Duodenal mucosa (tissue), 2 donors: ENCODE measurements around the gene NSUN4.
"Not testable (repeated sequence)": the region's sequence is repeated elsewhere in the genome, so short reads cannot be mapped to it uniquely, and the experiment has no call there.

Experiments
- H3K27ac ChIP-seq: one replicate; pipeline ENCODE4 v1.7.0; 2013; ENCODE audit warnings: low read depth, low read length
- H3K27me3 ChIP-seq, 2 donors: one replicate each; pipeline ENCODE4 v1.7.0; 2013; ENCODE audit warnings: low read length in 2 of 2, control low read depth in 1 of 2; ENCODE audit not compliant: insufficient read depth in 2 of 2, control insufficient read depth in 1 of 2
- H3K36me3 ChIP-seq, 2 donors: one replicate each; pipeline ENCODE4 v1.7.0; 2013; ENCODE audit warnings: low read length in 2 of 2, control low read depth in 1 of 2; ENCODE audit not compliant: insufficient read depth in 2 of 2, control insufficient read depth in 1 of 2
- H3K4me1 ChIP-seq, 2 donors: one replicate each; pipeline ENCODE4 v1.7.0; 2013; ENCODE audit warnings: low read length in 2 of 2, control low read depth in 1 of 2; ENCODE audit not compliant: insufficient read depth in 2 of 2, control insufficient read depth in 1 of 2
- H3K4me3 ChIP-seq, 2 donors: one replicate each; pipeline ENCODE4 v1.7.0; 2013; ENCODE audit warnings: low read length in 2 of 2, low read depth in 1 of 2
- H3K9ac ChIP-seq, 2 donors: one replicate each; pipeline ENCODE4 v1.7.0; 2013; ENCODE audit warnings: low read length in 2 of 2, low read depth in 1 of 2
- H3K9me3 ChIP-seq, 2 donors: one replicate each; pipeline ENCODE4 v1.7.0; 2013; ENCODE audit warnings: low read length in 2 of 2, control low read depth in 1 of 2; ENCODE audit not compliant: control insufficient read depth in 1 of 2

NSUN4 gene

DNA sequence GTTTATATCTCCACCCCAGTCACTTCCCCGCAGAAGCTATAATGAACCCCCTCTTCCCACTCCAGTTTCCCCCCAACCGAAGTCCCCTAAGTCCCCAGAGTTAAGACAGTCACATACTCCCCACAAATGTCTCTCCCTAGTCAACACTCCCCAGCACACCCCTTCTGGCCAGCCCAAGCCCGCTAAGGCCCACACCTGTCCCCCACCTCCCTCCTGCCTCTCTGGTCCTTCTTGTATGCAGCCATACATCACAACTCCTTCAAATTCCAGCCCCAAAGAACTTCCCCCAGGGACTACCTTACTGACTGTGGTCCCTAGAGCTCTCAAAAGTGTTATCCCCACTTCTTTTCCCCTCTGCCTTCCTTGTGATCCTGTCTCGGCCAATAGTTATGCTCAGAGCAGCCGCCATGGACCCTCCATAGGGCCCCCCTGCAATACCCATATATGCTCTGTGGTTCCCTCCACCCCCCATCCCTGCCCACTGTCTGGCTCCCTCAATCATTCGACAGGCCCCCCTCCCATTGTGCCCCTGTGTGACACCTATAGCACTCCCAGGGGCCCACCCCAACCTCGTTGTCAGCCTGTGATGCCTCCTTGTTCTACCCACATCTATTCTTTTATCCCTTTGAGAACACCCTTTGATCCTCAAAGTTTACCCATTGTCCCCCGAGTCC, 2.2 kb downstream of the NSUN4 start:
- H3K9ac ChIP-seq: no peak overlapping the region
- no peak overlapping the region for H3K4me3 ChIP-seq
- no peaks in the 10 kb centered on the region for H3K27me3 ChIP-seq
- H3K4me1 ChIP-seq: peaks cover 11 to 13% of the 10 kb centered on the region in 2 donors
- H3K36me3 ChIP-seq: peaks cover 20 to 30% of the 10 kb centered on the region in 2 donors
- no peak overlapping the region for H3K27ac ChIP-seq
- H3K9me3 ChIP-seq: no peaks in the 10 kb centered on the region

DNA sequence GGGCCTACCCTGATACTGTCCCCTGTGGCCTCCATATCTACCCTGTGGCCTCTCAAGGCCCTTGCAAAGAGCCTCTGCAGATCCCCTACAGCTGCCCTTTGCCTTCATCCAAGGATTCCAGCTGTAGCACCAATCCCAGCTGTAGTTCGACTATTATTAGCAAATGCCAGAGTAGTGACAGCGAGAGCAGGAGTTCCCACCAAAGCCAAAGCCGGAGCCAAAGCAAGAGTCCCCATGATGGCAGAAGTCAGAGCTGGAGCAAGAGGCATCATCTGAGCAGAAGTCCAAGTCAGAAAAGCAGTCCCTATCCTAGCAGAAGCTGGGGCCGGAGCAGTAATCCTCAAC, 2.7 kb downstream of the NSUN4 start:
- Histone ChIP-seq H3K9ac (no peak overlapping the region), H3K4me3 (no peak overlapping the region), H3K36me3 (peaks cover 20 to 30% of the 10 kb centered on the region in 2 donors), H3K4me1 (peaks cover 11 to 13% of the 10 kb centered on the region in 2 donors), H3K27me3 (no peaks in the 10 kb centered on the region), H3K9me3 (no peaks in the 10 kb centered on the region), H3K27ac (no peak overlapping the region)

DNA sequence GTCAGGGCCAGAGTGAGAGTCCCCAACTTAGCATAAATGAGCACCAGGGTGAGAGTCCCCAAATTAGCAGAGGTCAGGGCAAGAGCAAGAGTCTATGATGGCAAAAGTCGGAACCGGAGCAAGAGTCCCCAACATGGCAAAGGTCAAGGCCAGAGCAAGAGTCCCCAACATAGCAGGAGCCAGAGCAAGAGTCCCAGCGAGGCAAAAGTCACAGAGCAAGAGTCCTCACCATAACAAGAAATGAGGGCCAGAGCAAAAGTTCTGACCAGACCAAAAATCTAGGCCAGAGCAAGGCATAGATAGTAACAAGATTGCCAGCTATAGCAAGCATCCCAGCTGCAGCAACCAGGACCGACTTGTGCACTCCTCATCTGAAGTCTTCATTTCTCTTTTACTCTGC, 3.1 kb downstream of the NSUN4 start:
- no peaks in the 10 kb centered on the region for H3K27me3 ChIP-seq
- H3K4me3 ChIP-seq: no peak overlapping the region
- H3K36me3 ChIP-seq: peaks cover 20 to 30% of the 10 kb centered on the region in 2 donors
- H3K27ac ChIP-seq: no peak overlapping the region
- peaks cover 11 to 13% of the 10 kb centered on the region in 2 donors for H3K4me1 ChIP-seq
- no peaks in the 10 kb centered on the region for H3K9me3 ChIP-seq
- H3K9ac ChIP-seq: no peak overlapping the region

DNA sequence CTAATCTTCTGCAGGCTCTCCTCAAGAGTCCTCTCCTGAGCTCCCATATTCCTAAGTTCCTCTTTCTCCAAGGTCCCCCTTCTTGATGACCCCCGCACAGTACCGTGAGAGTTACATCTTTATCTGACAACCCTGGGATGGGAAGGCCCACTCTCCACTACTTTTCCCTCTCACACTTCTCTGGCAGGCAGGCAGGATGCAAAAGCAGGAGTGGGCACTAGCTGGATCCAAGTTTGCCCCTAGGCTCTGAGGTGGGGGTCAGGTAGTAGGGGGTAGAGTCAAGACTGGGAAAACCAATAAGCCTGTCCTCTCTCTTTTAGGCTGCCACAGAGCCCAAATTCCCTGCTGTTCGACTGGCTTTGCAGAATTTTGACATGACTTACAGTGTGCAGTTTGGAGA, 3.9 kb downstream of the NSUN4 start:
- Histone ChIP-seq H3K9ac (no peak overlapping the region), H3K27ac (no peak overlapping the region), H3K4me1 (peaks cover 10 to 13% of the 10 kb centered on the region in 2 donors), H3K9me3 (no peaks in the 10 kb centered on the region), H3K4me3 (no peak overlapping the region), H3K27me3 (no peaks in the 10 kb centered on the region), H3K36me3 (peaks cover 23 to 33% of the 10 kb centered on the region in 2 donors)

DNA sequence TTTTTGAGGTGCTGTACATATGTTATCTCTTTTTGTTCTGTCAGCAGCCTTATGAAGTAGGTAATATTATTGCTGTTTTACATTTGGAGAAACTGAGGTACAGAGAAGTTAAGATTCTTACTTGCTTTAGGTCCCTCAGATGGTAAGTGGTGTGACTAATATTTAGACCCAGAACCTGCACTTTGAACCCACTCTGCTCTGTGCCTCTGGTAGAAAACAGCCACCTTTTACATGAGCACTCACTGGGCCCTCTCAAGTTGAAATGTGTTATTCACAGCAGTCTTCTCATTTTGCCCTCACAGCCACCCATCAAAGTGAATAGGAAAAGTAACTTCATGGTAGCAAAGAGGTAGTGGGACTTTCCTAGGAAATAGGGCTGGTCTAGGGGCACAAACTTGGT, 4.7 kb downstream of the NSUN4 start:
- no peak overlapping the region for H3K4me3 ChIP-seq
- H3K9me3 ChIP-seq: no peaks in the 10 kb centered on the region
- H3K36me3 ChIP-seq: peaks cover 28 to 37% of the 10 kb centered on the region in 2 donors
- H3K9ac ChIP-seq: no peak overlapping the region
- no peak overlapping the region for H3K27ac ChIP-seq
- H3K27me3 ChIP-seq: no peaks in the 10 kb centered on the region
- H3K4me1 ChIP-seq: peaks cover 8 to 10% of the 10 kb centered on the region in 2 donors

DNA sequence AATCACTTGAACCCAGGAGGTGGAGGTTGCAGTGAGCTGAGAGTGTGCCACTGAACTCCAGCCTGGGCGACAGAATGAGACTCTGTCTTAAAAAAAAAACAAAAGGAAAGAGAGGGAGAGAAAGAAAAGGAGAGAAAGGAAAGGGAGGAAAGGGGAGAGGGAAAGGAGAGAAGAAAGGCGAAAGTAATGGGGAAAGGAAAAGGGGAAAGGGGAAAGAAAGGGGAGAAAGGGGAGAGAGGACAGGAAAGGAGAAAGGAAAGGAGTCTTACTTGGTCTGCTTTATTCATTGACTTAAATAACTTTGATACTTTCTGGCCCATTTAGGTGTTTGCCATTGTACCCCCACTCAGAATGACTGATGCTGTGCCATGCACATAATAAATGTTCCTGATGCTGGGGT, 11.8 kb downstream of the NSUN4 start:
- H3K9ac ChIP-seq: no peak overlapping the region
- H3K27ac ChIP-seq: no peak overlapping the region
- no peak overlapping the region for H3K4me3 ChIP-seq
- no peaks in the 10 kb centered on the region for H3K9me3 ChIP-seq
- no peaks in the 10 kb centered on the region for H3K4me1 ChIP-seq
- H3K36me3 ChIP-seq: peaks cover 18 to 55% of the 10 kb centered on the region in 2 donors
- H3K27me3 ChIP-seq: no peaks in the 10 kb centered on the region

DNA sequence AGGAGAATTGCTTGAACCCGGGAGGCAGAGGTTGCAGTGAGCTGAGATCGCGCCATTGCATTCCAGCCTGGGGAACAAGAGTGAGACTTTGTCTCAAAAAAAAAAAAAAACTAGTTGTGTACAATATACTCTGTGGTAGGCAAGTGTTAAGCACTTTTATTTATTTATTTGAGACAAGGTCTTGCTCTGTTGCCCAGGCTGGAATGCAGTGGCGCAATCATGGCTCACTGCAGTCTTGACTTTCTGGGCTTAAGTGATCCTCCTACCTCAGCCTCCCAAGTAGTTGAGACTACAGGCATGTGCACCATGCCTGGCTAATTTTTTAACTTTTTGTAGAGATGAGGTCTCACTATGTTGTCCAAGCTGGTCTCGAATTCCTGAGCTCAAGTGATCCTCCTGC, 15.3 kb downstream of the NSUN4 start:
- not testable (repeated sequence) for H3K9me3 ChIP-seq, H3K9ac ChIP-seq, H3K4me1 ChIP-seq, H3K4me3 ChIP-seq, H3K27me3 ChIP-seq, H3K27ac ChIP-seq
- H3K36me3 ChIP-seq: peaks cover 14 to 56% of the 10 kb centered on the region in 2 donors

DNA sequence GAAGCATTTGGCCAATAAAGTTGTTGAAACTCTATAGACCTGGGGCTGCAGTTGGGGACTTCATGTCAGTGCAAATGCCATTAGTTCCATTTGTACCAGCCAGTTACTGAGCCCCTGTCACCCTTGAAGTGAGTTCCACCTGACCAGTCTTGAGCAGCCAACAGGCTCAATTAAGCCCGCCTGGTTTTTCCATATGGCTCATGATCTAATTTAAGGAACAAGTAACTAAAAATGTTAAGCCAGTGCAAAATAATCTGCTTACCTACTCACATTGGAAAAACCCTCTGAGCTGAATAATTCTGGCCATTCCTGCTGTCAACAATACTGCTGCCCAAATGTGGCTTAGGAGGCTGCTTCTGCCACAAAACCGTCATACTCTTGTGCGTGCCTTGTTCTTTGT, 21.6 kb downstream of the NSUN4 start:
- no peaks in the 10 kb centered on the region for H3K27me3 ChIP-seq
- no peaks in the 10 kb centered on the region for H3K4me1 ChIP-seq
- H3K27ac ChIP-seq: no peak overlapping the region
- H3K36me3 ChIP-seq: peaks cover 17 to 49% of the 10 kb centered on the region in 2 donors
- H3K9me3 ChIP-seq: no peaks in the 10 kb centered on the region
- no peak overlapping the region for H3K4me3 ChIP-seq
- H3K9ac ChIP-seq: no peak overlapping the region

DNA sequence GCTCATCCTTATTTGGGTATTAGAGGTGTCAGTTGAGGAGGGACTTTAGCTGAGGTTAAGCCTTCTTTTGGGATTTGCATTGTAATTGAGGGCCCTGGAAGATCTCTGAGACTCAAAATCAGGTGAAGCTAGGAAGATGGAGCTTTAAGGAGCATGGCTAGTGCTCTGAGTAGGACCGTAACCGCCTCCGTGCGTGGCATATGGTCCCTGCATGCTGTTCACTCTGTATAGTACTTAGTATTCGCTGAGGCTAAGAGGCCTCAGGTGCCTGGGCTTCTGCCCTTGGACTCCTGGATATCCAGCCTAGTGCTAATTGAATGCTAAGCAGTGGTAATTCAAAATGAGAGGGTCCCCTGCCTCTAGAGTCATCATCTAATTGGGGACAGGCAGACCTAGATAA, 22.5 kb downstream of the NSUN4 start:
- Histone ChIP-seq H3K27ac (no peak overlapping the region), H3K36me3 (peaks cover 17 to 48% of the 10 kb centered on the region in 2 donors), H3K4me1 (no peaks in the 10 kb centered on the region), H3K9ac (no peak overlapping the region), H3K27me3 (no peaks in the 10 kb centered on the region), H3K9me3 (no peaks in the 10 kb centered on the region), H3K4me3 (no peak overlapping the region)

DNA sequence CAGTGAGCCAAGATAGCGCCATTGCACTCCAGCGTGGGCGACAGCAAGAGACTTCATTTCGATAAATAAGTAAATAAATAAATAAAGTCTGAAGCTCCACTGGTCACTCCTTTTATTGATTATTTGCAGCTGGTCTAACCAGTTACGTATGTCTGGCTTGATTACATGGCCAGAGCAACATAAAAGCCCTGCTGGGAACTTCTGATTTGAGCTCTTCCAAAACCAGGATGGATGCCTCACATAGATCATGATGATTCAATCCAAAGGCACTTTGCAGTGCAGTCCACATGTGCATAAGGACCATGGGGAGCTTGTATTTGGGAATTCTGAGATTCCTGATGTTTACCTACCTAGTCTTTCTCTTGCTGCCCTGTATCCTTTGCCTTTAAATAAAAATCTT, 24.0 kb downstream of the NSUN4 start:
- no peaks in the 10 kb centered on the region for H3K27me3 ChIP-seq
- peaks cover 17 to 51% of the 10 kb centered on the region in 2 donors for H3K36me3 ChIP-seq

DNA sequence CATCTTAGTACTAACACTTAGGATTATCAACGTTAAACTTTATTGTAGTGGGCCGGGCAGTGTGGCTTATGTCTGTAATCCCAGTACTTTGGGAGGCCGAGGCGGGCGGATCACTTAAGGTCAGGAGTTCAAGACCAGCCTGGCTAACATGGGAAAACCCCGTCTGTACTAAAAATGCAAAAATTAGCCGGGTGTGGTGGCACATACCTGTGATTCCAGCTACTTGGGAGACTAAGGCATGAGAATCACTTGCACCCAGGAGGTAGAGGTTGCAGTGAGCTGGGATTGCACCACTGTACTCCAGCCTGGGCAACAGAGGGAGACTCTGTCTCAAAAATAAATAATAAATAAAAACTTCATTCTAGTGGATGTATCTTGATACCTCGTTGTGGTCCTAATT, 25.2 kb downstream of the NSUN4 start:
- H3K9ac ChIP-seq, H3K27ac ChIP-seq, H3K4me1 ChIP-seq, H3K4me3 ChIP-seq, H3K27me3 ChIP-seq, H3K9me3 ChIP-seq: not testable (repeated sequence)
- peaks cover 12 to 47% of the 10 kb centered on the region in 2 donors for H3K36me3 ChIP-seq

More for the DNA sequence above, 24.0 kb downstream of the NSUN4 start:
- Histone ChIP-seq H3K4me1 (no peaks in the 10 kb centered on the region), H3K9me3 (no peaks in the 10 kb centered on the region), H3K27ac (no peak overlapping the region), H3K9ac (no peak overlapping the region), H3K4me3 (no peak overlapping the region)
